OCI-LY3 (cell line): ENCODE data around the gene COG8.

Source experiments
- H2AFZ ChIP-seq: fragments of 200-600, 300-600 bp; shearing (Covaris generic); 2 replicates; pipeline ENCODE4 v1.6.0; 2014; ENCODE audit warnings: antibody characterized with exemption, low read depth, low read length
- H3K27ac ChIP-seq: fragments of 200-600, 300-600 bp; sonication (generic); 2 replicates; pipeline ENCODE4 v1.5.1; 2014; ENCODE audit warnings: mild to moderate bottlenecking, low read length, moderate library complexity, mixed read lengths
- H3K27me3 ChIP-seq: fragments of 200-600, 300-600 bp; sonication (generic); 2 replicates; pipeline ENCODE4 v1.6.1; 2014; ENCODE audit warnings: low read depth, low read length, mixed read lengths
- H3K36me3 ChIP-seq: fragments of 200-600, 300-600 bp; sonication (generic); replicated peaks from 2 replicates; pipeline ENCODE3; 2014; ENCODE audit warnings: low read depth, low read length, mixed read lengths
- H3K4me1 ChIP-seq: fragments of 300-600, 200-600 bp; sonication (generic); 2 replicates; pipeline ENCODE4 v1.6.1; 2014; ENCODE audit warnings: low read length, mixed read lengths
- H3K4me2 ChIP-seq: fragments of 200-600, 300-600 bp; sonication (generic); 2 replicates; pipeline ENCODE4 v1.6.1; 2014; ENCODE audit warnings: low read length, mixed read lengths
- H3K4me3 ChIP-seq: fragments of 300-600, 200-600 bp; sonication (generic); 2 replicates; pipeline ENCODE4 v1.5.1; 2014; ENCODE audit warnings: antibody characterized with exemption, mild to moderate bottlenecking, low read length, moderate library complexity
- H3K79me2 ChIP-seq: fragments of 300-600, 200-600 bp; shearing (Covaris generic); 2 replicates; pipeline ENCODE4 v1.6.1; 2014; ENCODE audit warnings: mild to moderate bottlenecking, low read length, mixed read lengths
- H3K9ac ChIP-seq: fragments of 300-600, 200-600 bp; shearing (Covaris generic); 2 replicates; pipeline ENCODE4 v1.6.0; 2014; ENCODE audit warnings: mild to moderate bottlenecking, low read length, moderate library complexity
- H3K9me3 ChIP-seq: fragments of 200-600, 300-600 bp; shearing (Covaris generic); 2 replicates; pipeline ENCODE4 v1.6.1; 2014; ENCODE audit warnings: low read length, mixed read lengths; ENCODE audit not compliant: insufficient read depth
- H4K20me1 ChIP-seq: fragments of 200-600, 300-600 bp; sonication (generic); 2 replicates; pipeline ENCODE4 v1.6.1; 2016; ENCODE audit warnings: low read length, mixed read lengths; ENCODE audit not compliant: insufficient read depth
- EZH2phosphoT487 ChIP-seq: fragments of 200-600 bp; shearing (Covaris generic); IDR thresholded peaks from 2 replicates; pipeline ENCODE4 v1.6.1; 2018; ENCODE audit warnings: antibody characterized with exemption, mixed run types, low read depth
- TF ChIP-seq, protein P1 (sequence below): fragments of 200-600, 300-600 bp; sonication (generic); IDR thresholded peaks from 2 replicates; pipeline ENCODE4 v1.5.1; 2014; ENCODE audit warnings: antibody characterized with exemption, low read length, low read depth

COG8 gene

DNA sequence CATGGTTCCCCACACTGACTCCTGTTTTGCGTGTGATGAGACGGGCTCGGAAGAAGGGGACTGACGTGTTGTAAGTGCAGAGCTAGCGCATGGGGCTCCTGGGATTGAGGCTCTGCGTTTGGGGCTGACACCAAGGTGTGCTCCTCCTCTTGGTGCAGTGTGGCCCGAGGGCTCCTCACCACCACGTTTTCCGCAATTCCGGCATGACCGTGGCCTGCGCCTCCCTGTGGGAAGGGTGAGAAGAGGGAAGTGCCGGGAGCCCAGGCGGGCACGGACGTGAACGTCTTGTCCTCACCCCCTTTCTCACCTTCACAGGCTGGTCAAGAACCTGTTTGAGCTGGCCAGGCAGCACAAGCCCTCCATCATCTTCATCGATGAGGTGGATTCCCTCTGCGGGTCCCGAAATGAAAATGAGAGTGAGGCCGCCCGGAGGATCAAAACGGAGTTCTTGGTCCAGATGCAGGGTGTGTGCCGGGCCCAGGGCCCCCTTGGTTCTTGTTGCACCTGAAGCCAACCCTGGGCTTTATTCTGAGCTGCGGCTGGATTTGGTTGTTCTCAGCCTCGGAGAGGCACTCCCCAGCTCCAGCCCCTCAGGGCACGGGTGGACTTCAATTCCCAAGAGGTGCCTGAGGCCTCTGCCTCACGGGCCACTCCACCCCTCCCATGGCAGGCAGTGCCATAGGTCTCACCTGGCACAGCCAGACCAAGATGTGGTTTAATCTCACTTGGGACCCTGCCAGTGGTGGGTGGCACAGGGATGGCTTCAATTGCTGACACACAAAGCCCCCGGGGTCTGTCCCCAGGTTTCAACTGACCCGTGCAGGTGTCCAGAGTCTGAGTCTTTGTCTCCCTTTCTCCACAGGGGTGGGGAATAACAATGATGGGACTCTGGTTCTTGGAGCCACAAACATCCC lies 19.3 kb downstream of the COG8 start:
- no peaks in the 10 kb centered on the region for H3K9me3 ChIP-seq
- no peak overlapping the region for H3K4me2 ChIP-seq
- H3K4me1 ChIP-seq, result no peaks in the 10 kb centered on the region
- H3K79me2 ChIP-seq, result peaks cover 36% of the 10 kb centered on the region
- peaks cover 70% of the 10 kb centered on the region for H3K36me3 ChIP-seq
- H2AFZ ChIP-seq, result no peak overlapping the region
- no peak overlapping the region for H3K9ac ChIP-seq
- no peaks in the 10 kb centered on the region for H3K27me3 ChIP-seq
- H3K27ac ChIP-seq, result no peak overlapping the region
- H4K20me1 ChIP-seq, result 0 out of 2 replicates have a peak, but pooled peaks cover 11% of the 10 kb centered on the region
- TF ChIP-seq, protein P1, sequence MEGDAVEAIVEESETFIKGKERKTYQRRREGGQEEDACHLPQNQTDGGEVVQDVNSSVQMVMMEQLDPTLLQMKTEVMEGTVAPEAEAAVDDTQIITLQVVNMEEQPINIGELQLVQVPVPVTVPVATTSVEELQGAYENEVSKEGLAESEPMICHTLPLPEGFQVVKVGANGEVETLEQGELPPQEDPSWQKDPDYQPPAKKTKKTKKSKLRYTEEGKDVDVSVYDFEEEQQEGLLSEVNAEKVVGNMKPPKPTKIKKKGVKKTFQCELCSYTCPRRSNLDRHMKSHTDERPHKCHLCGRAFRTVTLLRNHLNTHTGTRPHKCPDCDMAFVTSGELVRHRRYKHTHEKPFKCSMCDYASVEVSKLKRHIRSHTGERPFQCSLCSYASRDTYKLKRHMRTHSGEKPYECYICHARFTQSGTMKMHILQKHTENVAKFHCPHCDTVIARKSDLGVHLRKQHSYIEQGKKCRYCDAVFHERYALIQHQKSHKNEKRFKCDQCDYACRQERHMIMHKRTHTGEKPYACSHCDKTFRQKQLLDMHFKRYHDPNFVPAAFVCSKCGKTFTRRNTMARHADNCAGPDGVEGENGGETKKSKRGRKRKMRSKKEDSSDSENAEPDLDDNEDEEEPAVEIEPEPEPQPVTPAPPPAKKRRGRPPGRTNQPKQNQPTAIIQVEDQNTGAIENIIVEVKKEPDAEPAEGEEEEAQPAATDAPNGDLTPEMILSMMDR, result no peak
- TF ChIP-seq EZH2phosphoT487, result no peak
- no peak overlapping the region for H3K4me3 ChIP-seq

DNA sequence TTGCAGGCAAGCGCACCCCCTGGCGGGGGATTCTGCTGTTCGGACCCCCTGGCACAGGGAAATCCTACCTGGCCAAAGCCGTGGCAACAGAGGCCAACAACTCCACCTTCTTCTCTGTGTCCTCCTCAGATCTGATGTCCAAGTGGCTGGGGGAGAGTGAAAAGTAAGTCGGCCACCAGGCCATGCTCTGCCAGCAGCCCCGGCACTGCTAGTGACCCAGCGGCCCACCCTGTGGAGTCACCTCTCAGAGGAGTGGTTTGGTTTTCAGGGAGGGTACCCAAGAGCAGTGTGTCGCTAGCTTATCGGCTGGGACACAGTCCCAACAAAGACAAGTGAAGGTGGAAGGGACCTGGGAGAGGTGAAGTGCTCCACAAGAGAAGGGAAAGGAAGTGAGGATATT lies 20.0 kb downstream of the COG8 start:
- H3K9ac ChIP-seq, result no peak overlapping the region
- no peaks in the 10 kb centered on the region for H3K9me3 ChIP-seq
- no peak overlapping the region for H3K4me2 ChIP-seq
- 0 out of 2 replicates have a peak, but pooled peaks cover 7% of the 10 kb centered on the region for H4K20me1 ChIP-seq
- no peaks in the 10 kb centered on the region for H3K27me3 ChIP-seq
- H2AFZ ChIP-seq, result no peak overlapping the region
- peaks cover 68% of the 10 kb centered on the region for H3K36me3 ChIP-seq
- TF ChIP-seq EZH2phosphoT487, result no peak
- TF ChIP-seq, protein P1, result no peak
- no peak overlapping the region for H3K4me3 ChIP-seq
- H3K79me2 ChIP-seq, result peaks cover 35% of the 10 kb centered on the region
- no peak overlapping the region for H3K27ac ChIP-seq
- no peaks in the 10 kb centered on the region for H3K4me1 ChIP-seq

DNA sequence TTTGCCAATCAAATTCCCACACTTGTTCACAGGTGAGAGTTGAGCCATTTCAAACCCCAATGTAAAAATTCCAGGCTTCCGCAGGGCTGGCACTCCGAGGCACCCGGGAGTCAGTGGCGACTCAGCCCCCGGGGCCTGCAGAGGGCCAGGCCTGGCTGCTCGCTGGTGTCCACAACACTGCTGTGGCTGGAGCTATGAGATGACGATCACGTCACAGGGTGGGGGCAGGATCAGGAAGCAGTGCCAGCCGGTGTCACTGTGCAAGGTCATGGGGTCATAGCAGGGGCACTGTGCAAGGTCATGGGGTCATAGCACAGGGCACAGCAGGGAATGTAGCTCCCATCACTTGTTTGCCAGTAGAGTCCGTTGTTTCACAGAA lies 20.5 kb downstream of the COG8 start:
- H3K79me2 ChIP-seq, result peaks cover 35% of the 10 kb centered on the region
- no peak overlapping the region for H2AFZ ChIP-seq
- H3K4me3 ChIP-seq, result no peak overlapping the region
- no peaks in the 10 kb centered on the region for H3K9me3 ChIP-seq
- no peak overlapping the region for H3K9ac ChIP-seq
- no peaks in the 10 kb centered on the region for H3K27me3 ChIP-seq
- no peak for TF ChIP-seq EZH2phosphoT487
- TF ChIP-seq, protein P1, result no peak
- no peak overlapping the region for H3K4me2 ChIP-seq
- H3K27ac ChIP-seq, result no peak overlapping the region
- peaks cover 65% of the 10 kb centered on the region for H3K36me3 ChIP-seq
- 0 out of 2 replicates have a peak, but pooled peaks cover 4% of the 10 kb centered on the region for H4K20me1 ChIP-seq
- H3K4me1 ChIP-seq, result no peaks in the 10 kb centered on the region

DNA sequence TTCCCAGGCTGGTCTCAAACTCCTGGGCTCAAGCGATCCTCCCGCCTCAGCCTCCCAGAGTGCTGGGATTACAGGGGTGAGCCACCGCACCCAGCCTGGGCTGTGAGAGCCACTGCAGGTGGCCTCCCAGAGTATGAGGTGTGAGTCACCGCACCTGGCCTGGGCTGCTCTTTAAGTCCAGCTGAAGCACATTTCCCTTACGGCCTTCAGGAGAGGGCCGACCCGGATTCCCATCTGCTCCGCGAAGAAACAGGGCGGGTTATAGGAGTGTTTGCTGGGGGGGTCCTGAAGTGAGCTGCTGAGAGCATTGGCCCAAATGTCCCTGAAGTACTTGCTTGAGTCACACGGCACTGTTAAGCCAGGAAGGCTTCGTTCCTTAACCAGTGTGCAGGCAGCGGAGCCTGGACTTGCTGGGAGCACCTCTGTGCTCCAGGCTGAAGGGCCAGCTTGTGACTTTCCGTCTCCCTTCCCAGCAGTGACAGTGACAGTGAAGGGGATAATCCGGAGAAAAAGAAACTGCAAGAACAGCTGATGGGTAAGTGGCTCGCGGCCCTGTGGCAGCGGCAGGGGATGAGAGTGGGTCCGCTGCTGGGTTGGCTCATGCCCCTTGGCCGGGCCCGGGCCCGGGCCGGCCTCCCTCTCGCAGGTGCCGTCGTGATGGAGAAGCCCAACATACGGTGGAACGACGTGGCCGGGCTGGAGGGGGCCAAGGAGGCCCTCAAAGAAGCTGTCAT lies 21.0 kb downstream of the COG8 start:
- no peak overlapping the region for H3K27ac ChIP-seq
- no peak overlapping the region for H3K9ac ChIP-seq
- no peak overlapping the region for H3K4me3 ChIP-seq
- peaks cover 67% of the 10 kb centered on the region for H3K36me3 ChIP-seq
- H3K27me3 ChIP-seq, result no peaks in the 10 kb centered on the region
- no peak for TF ChIP-seq EZH2phosphoT487
- TF ChIP-seq, protein P1, result no peak
- H3K9me3 ChIP-seq, result no peaks in the 10 kb centered on the region
- peaks cover 37% of the 10 kb centered on the region for H3K79me2 ChIP-seq
- H3K4me2 ChIP-seq, result no peak overlapping the region
- no peaks in the 10 kb centered on the region for H3K4me1 ChIP-seq
- no peak overlapping the region for H2AFZ ChIP-seq
- H4K20me1 ChIP-seq, result 0 out of 2 replicates have a peak, but pooled peaks cover 4% of the 10 kb centered on the region
